BJ (cell line): Measurements from ENCODE around the gene PSMB1. TPM values are rescaled to one million over a fixed set of nuclear protein-coding genes. Genes with fewer than 3 reads are reported as not detected.

Experiments used
- CTCF ChIA-PET: fragments of 350-600 bp; formaldehyde crosslinking; extraction: SDS; loops from one replicate; lab custom pipeline; 2021; ENCODE audit warnings: antibody characterized with exemption, inconsistent platforms; lab: Yijun Ruan, JAX
- POLR2A ChIA-PET: fragments of 300-600 bp; sonication (Branson Sonifier 250); formaldehyde crosslinking; extraction: SDS; loops from one replicate; lab custom pipeline; 2021; ENCODE audit warnings: antibody characterized with exemption; lab: Charles Lee
- DNase-seq: peaks from one replicate; pipeline ENCODE4 v3.0.0-alpha.2; 2011; ENCODE audit warnings: low read depth
- H3K27me3 ChIP-seq: 2 replicates; pipeline ENCODE4 v1.6.0; 2011; ENCODE audit warnings: low read length; ENCODE audit not compliant: control insufficient read depth, insufficient read depth
- H3K36me3 ChIP-seq: 2 replicates; pipeline ENCODE4 v1.5.1; 2011; ENCODE audit warnings: low read length; ENCODE audit not compliant: control insufficient read depth, insufficient read depth
- H3K4me3 ChIP-seq: 2 replicates; pipeline ENCODE4 v1.5.1; 2011; ENCODE audit warnings: low read depth, mild to moderate bottlenecking, control low read depth, low read length
- CTCF ChIP-seq: IDR thresholded peaks from 2 replicates; pipeline ENCODE4 v1.5.1; 2011; ENCODE audit warnings: low read depth, mild to moderate bottlenecking, control low read depth, inconsistent platforms, low read length, moderate library complexity; ENCODE audit not compliant: insufficient read depth
- polyA plus RNA-seq: library from polyadenylated mRNA; depleted of rRNA; stranded (reverse); fragments of >200 nt; gene quantifications from 2 replicates; pipeline ENCODE4 v1.2.3, GENCODE V29; 2011

The PSMB1 gene
- polyA plus RNA-seq, 1 experiment, result 344 TPM

- H3K27me3 ChIP-seq, result no peaks in the 10 kb centered on the region
- peak within 1 kb of the TSS; percentile 96 for H3K4me3 ChIP-seq
- ChIA-PET CTCF (interaction anchor here (1.0 kb wide), 1 partner anchor 722 kb away, joined by 3 read pairs; no protein-coding TSS in a partner anchor), POLR2A (no interaction called here)
- H3K36me3 ChIP-seq, result 0 out of 2 replicates have a peak, but pooled peaks cover 2% of the 10 kb centered on the region
- TF ChIP-seq CTCF, result no peak
- DNase-seq, result peak; percentile 91
Measured at GRCh38 chr6:170554013-170554795, 1.1 kb upstream of the PSMB1 start, which contains the start of gene TBP. Gene TBP, plus strand, starts transcription at chr6:170554369. Its CDS starts 2,661 bp downstream, at chr6:170557030.

- CTCF ChIA-PET, result interaction anchor here (1.0 kb wide), 1 partner anchor 722 kb away, joined by 3 read pairs; no protein-coding TSS in a partner anchor
Measured at GRCh38 chr6:170553534-170554012, 466 bp upstream of the PSMB1 start.

GRCh38 chr6:170545405-170545804 is 7.7 kb downstream of the PSMB1 start:
- ChIA-PET CTCF (interaction anchor here (1.5 to 1.8 kb wide), 2 partner anchors 15 to 785 kb away, joined by 4 to 7 read pairs; no protein-coding TSS in a partner anchor), POLR2A (no interaction called here)
- no peak overlapping the region for H3K4me3 ChIP-seq
- H3K36me3 ChIP-seq, result peaks cover 19% of the 10 kb centered on the region
- no peak for TF ChIP-seq CTCF
- DNase-seq, result no peak
- H3K27me3 ChIP-seq, result no peaks in the 10 kb centered on the region

More at GRCh38 chr6:170553534-170554012, 466 bp upstream of the PSMB1 start:
- POLR2A ChIA-PET, result no interaction called here
- TF ChIP-seq CTCF, result no peak
- 0 out of 2 replicates have a peak, but pooled peaks cover 2% of the 10 kb centered on the region for H3K36me3 ChIP-seq
- no peaks in the 10 kb centered on the region for H3K27me3 ChIP-seq
- DNase-seq, result no peak
- H3K4me3 ChIP-seq, result peak overlapping the region; percentile 96

- no peak overlapping the region for H3K4me3 ChIP-seq
- no peaks in the 10 kb centered on the region for H3K27me3 ChIP-seq
- CTCF ChIA-PET, result interaction anchor here (1.5 to 3.2 kb wide), 3 partner anchors 12 to 753 kb away, joined by 4 to 24 read pairs (median 11); no protein-coding TSS in a partner anchor
- no peak for TF ChIP-seq CTCF
- DNase-seq, result no peak
- POLR2A ChIA-PET, result no interaction called here
- H3K36me3 ChIP-seq, result peaks cover 27% of the 10 kb centered on the region
Measured at GRCh38 chr6:170542031-170542719, 10.9 kb downstream of the PSMB1 start.

GRCh38 chr6:170537329-170537728 is 15.8 kb downstream of the PSMB1 start:
- ChIA-PET CTCF (interaction anchor here (0.8 to 3.0 kb wide), 2 partner anchors 706 to 748 kb away, joined by 3 to 8 read pairs; no protein-coding TSS in a partner anchor), POLR2A (no interaction called here)
- Histone ChIP-seq H3K27me3 (no peaks in the 10 kb centered on the region), H3K4me3 (no peak overlapping the region), H3K36me3 (peaks cover 30% of the 10 kb centered on the region)
- DNase-seq, result no peak
- TF ChIP-seq CTCF, result no peak
